Activated CD4-positive, alpha-beta T cell treated with anti-CD3 and anti-CD28 coated beads, Interleukin-2, amount 50 U/mL, for 24 hours (primary cell): ENCODE measurements around the gene STAT3.
"Not testable (repeated sequence)": the region's sequence is repeated elsewhere in the genome, so short reads cannot be mapped to it uniquely, and the experiment has no call there.

Experiments
- DNase-seq, 2 donors: peaks; one replicate each; pipeline ENCODE4 v3.0.0-alpha.2; 2020; ENCODE audit warnings: low read depth in 1 of 2, low spot score in 1 of 2

STAT3 gene

GRCh38 chr17:42386777-42387657, 1.2 kb downstream of the STAT3 start:
- no peak for DNase-seq

GRCh38 chr17:42381898-42382297, 6.3 kb downstream of the STAT3 start:
- DNase-seq, result no peak

- no peak for DNase-seq
These were observed 7.3 kb downstream of the STAT3 start for GRCh38 chr17:42380935-42381334.

- no peak for DNase-seq
These were observed 9.2 kb downstream of the STAT3 start for GRCh38 chr17:42378959-42379594.

- no peak for DNase-seq
These were observed 9.8 kb downstream of the STAT3 start for GRCh38 chr17:42378359-42378958.

GRCh38 chr17:42373896-42374295, 14.3 kb downstream of the STAT3 start:
- DNase-seq, result no peak

- DNase-seq, result no peak
These were observed 16.1 kb downstream of the STAT3 start for GRCh38 chr17:42372142-42372541.

GRCh38 chr17:42368797-42369561, 19.3 kb downstream of the STAT3 start:
- not testable (repeated sequence) for DNase-seq

- DNase-seq, result not testable (repeated sequence)
These were observed 19.9 kb downstream of the STAT3 start for GRCh38 chr17:42368310-42368709.

GRCh38 chr17:42366176-42367023, 21.8 kb downstream of the STAT3 start:
- not testable (repeated sequence) for DNase-seq

GRCh38 chr17:42365136-42365535, 23.1 kb downstream of the STAT3 start:
- no peak for DNase-seq

- no peak for DNase-seq
These were observed 24.3 kb downstream of the STAT3 start for GRCh38 chr17:42363767-42364585.

GRCh38 chr17:42363231-42363630, 25.0 kb downstream of the STAT3 start:
- DNase-seq, result no peak

GRCh38 chr17:42362245-42362961, 25.8 kb downstream of the STAT3 start:
- DNase-seq, result no peak

- peak in 1 of 2 donors; percentile 42 for DNase-seq
These were observed 26.5 kb downstream of the STAT3 start for GRCh38 chr17:42361781-42362186.

- DNase-seq, result not testable (repeated sequence)
These were observed 27.9 kb downstream of the STAT3 start for GRCh38 chr17:42360388-42360787.

- DNase-seq, result no peak
These were observed 29.1 kb downstream of the STAT3 start for GRCh38 chr17:42359133-42359532.

- DNase-seq, result no peak
These were observed 29.8 kb downstream of the STAT3 start for GRCh38 chr17:42358434-42358833.
